GM21528 (cell line): ENCODE measurements around the gene C1orf74.

Source experiments
- ATAC-seq: cut with Tn5 transposase; IDR thresholded peaks from one replicate; pipeline ENCODE4 v1.9.1; 2021; ENCODE audit warnings: mild to moderate bottlenecking, moderate library complexity; ENCODE audit not compliant: unreplicated experiment, low FRiP score

Gene C1orf74

DNA sequence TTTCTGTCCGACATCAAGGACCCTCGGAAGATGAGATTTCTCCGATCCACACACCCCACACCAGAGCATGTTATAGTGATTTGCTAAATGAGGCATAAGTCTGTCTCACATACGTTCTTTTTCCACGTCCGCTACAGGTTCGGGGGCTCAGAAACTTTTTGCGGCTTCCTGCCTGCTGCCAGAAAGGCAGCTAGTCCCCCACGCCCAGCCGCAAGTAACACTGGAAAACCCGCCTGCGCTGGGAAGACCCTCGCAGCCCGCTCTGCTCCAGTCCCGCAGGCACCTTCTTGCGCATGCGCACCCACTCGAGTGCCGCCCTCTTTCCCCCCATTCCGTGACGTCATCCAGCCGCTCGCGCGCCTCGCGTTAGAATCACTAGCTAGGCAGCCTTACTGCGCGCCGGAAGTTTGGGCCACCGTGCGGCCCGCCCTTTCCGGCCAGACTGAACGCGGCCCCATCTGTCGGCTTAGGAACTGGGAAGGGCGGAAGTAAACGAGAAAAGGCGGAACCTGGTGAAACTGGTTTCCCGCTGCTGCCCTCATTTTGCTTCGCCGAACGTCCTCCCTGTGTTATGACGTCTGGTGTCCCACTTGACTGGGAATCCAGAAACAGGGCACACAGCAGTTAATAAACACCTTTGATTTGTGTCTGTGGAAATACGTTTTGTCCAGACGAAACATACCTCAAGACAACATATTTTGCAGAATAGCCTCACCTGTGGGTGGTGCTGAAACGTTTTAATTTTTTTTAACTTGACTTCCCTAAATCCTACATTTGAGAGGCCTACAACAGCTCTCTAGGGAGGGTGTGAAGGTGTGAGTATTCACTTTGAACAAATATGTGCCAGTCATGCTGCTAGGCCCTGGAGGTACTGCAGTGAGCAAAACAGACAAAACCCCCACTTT lies at the start of gene C1orf74:
Gene C1orf74 (minus strand): TSS at position 295 of the 905 bp plus-strand sequence. CDS start 925 bp downstream, outside the sequence.
- ATAC-seq, result peak; percentile 98

DNA sequence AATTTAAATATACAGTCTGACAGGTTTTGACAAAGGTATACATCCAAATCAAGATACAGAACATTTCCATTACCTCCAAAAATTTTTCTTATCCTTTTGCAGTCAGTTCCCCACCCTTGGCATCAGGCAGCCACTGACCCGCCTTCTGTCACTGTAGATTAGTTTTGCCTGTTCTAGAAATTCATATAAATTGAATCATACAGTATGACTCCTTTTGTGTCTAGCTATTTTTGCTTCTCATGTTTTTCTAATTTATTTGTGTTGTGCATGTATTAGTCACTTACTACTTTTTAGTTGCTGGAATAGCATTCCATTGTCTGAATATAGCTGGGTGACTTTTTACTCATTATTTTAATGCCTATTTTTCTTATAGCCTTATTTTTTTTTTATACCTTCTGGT lies 47.3 kb upstream of the C1orf74 start:
- no peak for ATAC-seq

DNA sequence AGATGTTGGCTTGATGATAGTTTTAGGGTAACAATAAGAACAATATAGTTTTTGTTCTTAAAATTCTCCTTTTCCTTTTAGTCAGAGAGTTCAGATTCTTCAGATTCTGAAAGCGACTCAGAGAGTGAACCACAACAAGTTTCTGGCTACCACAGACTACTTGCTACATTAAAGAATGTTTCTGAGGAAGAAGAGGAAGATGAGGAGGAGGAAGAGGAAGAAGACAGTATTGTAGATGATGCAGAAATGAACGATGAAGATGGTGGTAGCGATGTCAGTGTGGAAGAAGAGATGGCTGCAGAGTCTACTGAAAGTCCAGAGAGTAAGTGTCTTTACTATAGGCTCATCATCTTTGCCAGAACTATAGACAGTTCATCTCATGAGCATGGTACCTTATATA lies 46.4 kb upstream of the C1orf74 start:
- ATAC-seq, result no peak

DNA sequence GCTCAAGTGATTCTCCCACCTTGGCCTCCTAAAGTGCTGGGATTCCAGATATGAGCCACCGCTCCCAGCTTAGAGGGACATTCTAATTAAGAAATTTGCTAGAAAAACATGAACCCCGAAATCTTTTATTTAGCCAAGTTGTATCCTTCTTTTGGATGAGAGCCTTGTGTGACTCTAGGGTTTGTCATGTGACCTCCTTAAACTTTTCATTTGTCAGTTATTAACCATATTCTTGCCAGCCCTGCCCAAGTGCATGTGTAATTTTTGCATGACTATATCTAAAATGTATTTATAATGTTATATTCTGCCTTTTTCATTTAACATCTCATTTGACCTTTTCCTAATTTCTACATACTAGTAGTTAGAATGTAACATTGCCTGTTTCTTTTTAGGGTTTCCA lies 45.4 kb upstream of the C1orf74 start:
- ATAC-seq, result no peak

GRCh38 chr1:209827384-209828262 lies 43.3 kb upstream of the C1orf74 start, which contains the start of gene UTP25:
Gene UTP25 (plus strand): TSS chr1:209827972. CDS start chr1:209828064, 92 bp downstream.
- peak; percentile 92 for ATAC-seq

DNA sequence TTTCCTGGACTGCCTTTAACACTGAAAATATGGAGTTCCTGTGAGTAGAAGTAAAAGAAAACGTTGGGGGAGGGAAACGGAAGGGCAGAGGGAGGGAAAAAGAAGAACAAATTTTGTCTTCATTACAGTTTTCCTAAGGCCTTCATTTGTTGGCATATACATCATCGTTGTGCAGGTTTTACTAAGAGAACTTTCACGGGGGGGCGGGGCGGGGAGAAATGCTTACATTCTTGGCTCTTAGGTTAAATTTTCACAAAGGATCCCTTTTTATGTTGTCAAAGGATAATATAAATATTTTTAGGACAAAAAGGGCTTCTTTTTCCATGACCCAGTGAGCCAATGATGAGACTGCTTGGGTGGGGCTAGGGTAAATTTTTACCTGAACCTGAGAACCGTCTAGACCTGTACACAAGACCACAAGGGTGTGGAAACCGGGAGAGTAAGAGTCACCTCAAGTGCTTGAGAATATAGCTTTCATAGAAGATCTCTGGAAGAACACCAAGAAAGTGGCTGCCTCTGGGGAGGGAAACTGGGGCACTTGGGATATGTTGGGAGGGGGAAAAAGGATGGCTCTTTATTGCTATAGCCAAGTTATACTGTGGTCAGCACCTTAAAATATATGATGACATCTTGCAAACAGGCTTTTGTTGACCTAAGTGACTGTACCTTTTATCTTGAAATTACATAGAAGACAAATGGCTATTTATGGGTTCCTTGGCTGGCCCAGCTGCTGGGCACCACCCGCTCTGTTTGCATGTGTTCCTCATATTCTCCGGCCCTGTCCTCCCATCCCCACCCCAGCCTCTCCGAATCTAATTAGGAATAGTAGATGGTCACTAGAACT lies 41.5 kb upstream of the C1orf74 start:
- ATAC-seq, result no peak

DNA sequence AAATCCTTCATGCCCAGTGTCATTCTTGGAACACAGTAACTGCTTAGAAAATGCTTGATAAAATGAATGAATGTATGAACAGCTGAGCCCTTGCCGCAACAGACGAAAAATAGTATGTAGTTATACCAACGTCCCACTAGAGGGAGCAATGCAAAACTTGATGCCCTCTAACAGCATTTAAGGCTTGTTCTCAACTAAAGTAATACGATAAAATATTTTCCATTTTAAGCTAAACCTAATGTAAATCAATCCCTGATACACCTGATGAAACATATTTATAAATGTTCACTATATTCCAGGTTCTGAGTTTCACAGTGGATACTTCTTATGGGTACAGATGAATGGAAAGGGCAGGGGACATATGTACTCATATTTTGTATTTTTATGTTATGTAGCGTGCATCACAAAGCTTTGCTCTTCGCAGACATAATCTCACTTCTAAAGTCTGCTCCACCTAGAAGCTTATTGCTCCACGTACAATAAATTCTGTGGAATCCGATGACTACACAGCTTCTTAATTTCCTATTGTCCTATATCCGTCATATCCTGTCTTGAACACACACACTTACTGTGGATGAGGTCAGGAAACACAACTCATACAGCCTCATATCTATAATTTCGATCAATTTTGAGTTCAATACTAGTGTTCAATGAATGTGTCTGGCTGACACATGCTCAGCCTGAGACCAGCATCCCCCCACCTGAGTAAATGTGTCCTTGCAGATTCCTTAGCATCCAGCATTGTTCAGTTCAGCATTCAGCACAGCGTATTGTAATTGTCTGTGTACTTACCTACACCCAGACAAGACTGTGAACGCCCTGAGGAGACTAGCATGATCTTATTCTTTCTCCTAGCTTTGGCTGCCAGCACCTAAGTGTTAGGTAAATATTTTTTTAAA lies 39.0 kb upstream of the C1orf74 start:
- peak; percentile 40 for ATAC-seq

DNA sequence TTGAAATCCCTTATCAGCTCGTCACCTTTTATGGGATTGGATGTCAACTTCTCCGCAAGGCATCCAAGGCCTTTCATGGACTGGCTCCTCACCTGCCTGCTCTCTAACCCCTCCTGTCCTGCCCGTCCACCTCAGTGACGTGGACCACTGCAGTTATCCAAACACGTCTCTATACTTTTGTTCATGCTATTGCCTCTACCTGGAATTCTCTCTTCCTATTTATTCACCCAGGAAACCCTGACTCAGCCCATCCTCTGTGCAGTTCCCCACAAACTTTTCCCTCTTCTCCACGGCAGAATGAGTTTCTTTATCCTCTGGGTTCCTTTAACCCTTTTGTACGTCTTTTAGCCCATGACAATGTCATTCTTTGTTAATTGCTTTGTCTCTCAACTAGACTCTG lies 38.3 kb upstream of the C1orf74 start:
- no peak for ATAC-seq

GRCh38 chr1:209820986-209821385 lies 36.6 kb upstream of the C1orf74 start:
- ATAC-seq, result no peak

GRCh38 chr1:209819058-209819457 lies 34.7 kb upstream of the C1orf74 start:
- ATAC-seq, result no peak

GRCh38 chr1:209817691-209818090 lies 33.3 kb upstream of the C1orf74 start:
- ATAC-seq, result no peak

DNA sequence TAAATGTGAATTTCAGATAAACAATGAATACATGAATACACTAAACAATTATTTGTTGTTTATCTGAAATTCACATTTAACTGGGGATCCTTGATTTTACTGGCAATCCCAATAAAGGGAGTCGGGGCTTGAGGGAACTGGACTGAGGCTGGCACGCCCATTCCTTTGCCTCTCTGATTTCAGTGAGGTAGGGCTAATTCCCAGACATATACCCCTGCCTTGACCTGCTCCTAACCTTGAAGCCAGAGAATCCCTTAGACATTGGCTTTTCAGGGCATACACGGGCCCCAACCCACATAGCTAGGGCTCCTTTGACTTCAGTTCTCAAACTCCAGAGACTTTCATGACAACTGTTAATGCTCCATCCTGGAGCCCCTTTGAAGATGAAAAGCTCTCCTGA lies 32.6 kb upstream of the C1orf74 start:
- no peak for ATAC-seq

DNA sequence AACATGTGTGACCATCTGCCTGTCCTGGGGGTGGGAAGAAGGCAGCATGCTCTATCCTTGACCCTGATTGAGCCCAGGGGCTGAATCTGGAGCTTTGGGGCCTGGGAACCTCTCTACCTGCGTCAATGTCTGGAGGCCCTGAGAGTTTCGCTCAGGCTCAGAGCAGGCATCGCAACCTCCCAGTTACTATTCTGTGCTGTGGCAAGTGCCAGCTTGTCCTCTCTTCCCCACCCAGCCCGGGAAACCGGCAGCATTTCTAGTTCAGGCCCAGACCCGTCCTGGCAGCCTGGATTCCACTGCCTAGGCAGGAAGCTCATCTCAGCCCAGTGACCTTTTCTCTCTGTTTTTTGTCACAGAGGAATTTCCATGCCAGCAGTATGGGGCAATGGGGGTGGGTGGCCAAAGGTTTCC lies 31.6 kb upstream of the C1orf74 start:
- no peak for ATAC-seq

DNA sequence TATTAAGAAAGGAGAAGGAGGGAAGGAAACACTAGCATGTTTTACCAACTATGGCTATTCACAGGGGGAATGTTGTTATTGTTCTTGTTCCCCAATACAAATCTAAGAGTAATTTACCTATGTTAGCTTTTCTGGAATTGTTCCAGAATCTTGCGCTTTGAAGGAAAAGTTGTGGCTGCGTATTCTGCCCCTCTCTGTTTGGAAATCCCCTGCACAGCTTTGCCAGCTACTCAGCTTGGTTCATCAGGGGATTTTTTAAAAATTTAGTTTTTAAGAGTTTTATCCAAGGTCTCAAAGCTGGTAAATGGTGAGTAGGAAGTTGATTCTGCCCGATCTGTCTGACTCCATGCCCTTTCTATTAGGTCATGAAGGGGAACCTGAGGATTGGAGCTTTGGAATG lies 31.1 kb upstream of the C1orf74 start:
- no peak for ATAC-seq

DNA sequence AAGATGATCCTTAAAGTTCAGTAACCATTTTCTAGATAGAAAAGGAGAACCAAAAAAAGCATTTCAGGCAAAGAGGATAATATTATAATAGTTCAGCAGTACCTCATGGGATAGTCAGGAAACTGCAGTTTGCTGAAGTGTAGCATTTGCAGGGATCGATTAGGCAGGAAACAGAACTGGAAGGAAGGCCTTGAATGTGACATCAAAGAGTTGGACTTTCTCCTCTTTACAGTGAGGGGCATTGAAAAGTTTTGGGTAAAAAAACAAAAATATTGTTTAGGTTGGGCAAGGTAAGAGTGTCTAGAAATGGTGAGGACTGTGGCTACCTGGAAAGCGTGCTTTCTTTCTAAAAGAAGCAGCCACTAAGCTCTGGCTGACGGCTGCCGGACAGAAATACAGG lies 29.5 kb upstream of the C1orf74 start:
- no peak for ATAC-seq

GRCh38 chr1:209810783-209811182 lies 26.4 kb upstream of the C1orf74 start:
- ATAC-seq, result no peak

GRCh38 chr1:209809611-209810010 lies 25.3 kb upstream of the C1orf74 start:
- ATAC-seq, result no peak

- ATAC-seq, result no peak
Measured at GRCh38 chr1:209808059-209808581, 23.8 kb upstream of the C1orf74 start.

- ATAC-seq, result no peak
Measured at GRCh38 chr1:209807509-209807908, 23.1 kb upstream of the C1orf74 start.
